ENCODE data around the gene SH3PXD2A.

SH3PXD2A gene

DNA sequence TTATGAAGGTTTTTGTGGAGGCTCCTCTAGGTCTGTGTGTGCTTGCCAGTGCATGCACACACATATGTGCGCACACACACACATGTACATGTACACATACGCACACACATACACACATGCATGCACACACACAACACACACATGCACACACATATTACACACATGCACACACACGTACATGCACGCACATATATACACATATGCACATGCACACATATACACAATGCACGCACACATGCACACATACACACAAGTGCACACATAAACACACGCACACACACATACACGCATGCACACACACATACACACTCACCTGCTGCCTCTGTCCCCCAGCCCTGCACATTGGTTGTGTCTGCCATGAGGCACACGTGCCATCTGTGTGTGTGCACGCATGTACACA, 295.6 kb downstream of the SH3PXD2A start:
- DNase-seq: no peak
- in situ Hi-C loops (cut with MboI; ENCODE audit: low pct_unique_long_range_greater_than_20kb, low sequenced_read_pairs): no loop called here

DNA sequence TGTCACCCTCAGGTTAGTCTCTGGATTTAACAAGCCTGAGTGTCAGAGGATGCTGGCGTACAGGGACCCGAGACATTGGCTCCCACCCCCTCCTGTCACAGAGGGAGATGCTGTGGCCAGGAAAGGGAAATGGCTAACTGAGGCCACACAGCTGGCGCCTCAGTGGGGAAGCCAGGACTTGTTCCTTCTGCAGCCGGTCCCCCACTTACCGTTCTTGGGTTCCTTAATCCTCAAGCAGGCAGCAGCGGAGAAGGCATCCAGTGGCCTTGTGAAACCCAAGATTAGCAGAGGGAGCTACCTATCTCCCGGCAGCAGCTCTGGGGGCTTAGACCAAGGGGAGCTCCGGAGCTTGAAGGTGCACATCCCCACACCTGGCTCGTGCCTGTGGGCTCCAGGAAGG, 296.5 kb downstream of the SH3PXD2A start:
- DNase-seq: peak; percentile 50
- in situ Hi-C loops (cut with MboI; ENCODE audit: low pct_unique_long_range_greater_than_20kb, low sequenced_read_pairs): no loop called here

DNA sequence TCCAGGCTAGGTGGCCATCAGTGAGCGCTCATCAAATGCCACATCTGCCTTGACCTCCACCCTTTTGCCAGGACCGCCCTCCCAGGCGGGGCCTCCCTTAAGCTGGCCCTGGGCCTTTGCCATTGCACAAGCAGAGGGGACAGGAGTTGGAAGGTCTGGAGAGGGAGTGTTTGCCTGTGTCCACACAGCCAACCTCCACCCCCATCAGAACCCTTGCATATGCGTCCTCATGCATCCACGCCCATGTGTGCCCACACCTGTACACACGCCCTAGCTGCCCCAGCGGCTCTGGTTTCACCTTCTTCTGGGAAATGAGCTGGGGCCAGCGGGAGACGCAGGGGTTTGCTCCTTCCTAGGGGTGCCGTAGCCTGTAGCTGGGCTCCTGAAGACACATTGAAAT, 297.9 kb downstream of the SH3PXD2A start:
- no peak for DNase-seq
- in situ Hi-C loops (cut with MboI; ENCODE audit: low pct_unique_long_range_greater_than_20kb, low sequenced_read_pairs): no loop called here

DNA sequence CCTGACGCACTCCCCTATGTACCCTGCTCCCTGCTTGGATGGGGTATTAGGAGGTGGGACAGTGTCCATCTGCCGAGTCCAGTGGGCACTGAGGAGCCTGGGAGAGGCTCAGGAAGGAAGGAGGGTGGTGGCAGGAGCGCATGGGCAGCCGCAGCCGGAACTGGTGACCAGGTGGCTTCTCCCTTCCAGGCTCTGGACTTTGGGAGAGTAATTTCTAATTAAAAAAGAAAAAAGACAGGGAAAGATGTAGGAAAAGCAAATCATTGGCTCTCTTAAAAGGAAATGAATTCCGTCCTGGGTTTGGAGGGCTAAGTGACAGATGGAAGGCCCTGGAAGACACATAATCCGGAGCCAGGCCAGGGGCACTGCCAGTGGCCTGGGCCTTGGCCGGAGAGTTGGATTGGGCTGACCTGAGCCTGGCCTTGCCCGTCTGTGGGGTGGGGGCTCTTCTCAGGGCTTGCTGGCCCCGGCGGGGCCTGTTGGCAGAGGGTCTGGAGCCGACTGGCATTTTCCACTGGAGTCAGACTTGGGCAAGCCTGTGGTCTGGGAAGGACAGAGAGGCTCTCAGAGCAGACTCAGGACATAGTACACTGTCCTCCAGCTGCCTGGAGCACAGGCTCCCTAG, 298.9 kb downstream of the SH3PXD2A start:
- in situ Hi-C loops (cut with MboI; ENCODE audit: low pct_unique_long_range_greater_than_20kb, low sequenced_read_pairs): no loop called here
- DNase-seq: no peak

DNA sequence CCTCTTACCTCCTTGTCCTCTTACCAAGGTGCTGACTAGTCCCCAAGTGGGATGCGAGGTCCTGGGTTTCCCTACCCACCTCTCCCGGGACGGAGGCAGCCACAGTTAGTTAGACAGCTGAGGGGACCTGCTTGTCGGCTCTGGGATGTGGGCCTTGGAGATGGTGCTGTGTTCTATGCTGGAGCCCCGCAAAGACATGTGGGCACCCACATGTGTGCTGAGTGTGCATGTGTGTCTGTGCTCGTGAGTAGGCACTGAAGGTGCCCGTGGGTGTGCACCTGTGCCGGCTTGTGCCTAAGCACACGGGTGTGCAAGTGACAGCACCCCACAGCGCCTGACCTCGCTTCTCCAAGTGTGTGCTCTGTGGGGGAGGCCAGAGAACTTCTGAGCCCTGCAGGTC, 299.7 kb downstream of the SH3PXD2A start:
- in situ Hi-C loops (cut with MboI; ENCODE audit: low pct_unique_long_range_greater_than_20kb, low sequenced_read_pairs): no loop called here
- no peak for DNase-seq

DNA sequence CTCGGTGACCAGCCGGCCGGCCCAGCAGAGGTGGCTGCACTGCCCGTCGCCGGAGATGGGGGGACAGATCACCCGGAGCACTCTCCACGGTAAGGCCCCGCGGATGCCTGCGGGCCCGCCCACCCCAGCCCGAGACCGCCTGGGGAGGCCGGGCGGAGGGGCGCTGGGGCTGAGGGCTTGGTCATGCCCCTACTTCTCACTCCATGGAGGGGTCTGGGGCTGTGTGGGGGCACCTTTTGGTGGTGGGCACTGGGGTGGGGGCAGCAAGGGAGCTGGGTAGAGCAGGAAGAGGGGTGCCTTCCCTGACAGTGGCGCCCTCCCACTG, 300.1 kb downstream of the SH3PXD2A start:
- no peak for DNase-seq

DNA sequence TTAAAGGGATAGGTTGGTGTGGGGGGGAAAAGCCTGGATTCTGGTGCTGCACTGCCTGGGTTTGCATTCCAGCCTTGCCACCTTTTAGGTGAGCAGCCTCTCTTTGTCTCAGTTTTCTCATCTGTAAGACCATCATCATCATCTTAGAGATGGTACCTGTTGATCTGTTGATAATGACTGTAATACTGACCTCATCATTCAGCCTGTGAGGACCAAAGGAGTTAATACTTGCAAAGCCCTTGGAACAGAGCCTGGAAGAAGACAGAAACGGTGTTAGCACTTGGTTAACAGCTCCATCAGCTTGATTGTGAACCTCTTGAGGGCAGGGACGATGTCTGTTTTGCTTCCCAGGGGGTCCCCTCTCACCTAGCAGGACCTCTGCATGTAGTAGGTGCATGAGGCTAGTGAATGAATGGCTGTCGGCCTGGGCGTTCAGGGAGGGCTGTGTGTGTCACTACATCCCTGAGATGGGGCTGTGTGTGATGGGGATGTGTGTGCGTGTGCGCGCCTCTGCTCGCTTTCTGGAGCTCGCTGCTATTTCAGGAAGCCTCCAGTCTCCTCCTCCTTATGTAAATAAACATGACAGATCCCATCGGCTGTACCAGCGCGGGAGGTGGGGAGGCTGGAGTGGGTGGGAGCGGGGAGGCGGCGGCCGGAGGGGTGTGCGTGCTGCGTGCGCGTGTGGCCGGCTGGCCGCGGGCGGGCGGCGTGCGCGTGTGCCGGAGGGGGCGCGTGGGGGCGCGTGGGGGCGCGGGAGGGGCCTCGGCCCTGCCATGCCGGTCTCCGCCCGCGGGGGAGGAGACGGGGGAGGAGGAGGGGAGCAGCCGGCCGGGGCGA, 300.7 kb downstream of the SH3PXD2A start:
- in situ Hi-C loops (cut with MboI; ENCODE audit: low pct_unique_long_range_greater_than_20kb, low sequenced_read_pairs): no loop called here
- DNase-seq: peak; percentile 51

More for the DNA sequence above, 300.1 kb downstream of the SH3PXD2A start:
- in situ Hi-C loops (cut with MboI; ENCODE audit: low pct_unique_long_range_greater_than_20kb, low sequenced_read_pairs): no loop called here

DNA sequence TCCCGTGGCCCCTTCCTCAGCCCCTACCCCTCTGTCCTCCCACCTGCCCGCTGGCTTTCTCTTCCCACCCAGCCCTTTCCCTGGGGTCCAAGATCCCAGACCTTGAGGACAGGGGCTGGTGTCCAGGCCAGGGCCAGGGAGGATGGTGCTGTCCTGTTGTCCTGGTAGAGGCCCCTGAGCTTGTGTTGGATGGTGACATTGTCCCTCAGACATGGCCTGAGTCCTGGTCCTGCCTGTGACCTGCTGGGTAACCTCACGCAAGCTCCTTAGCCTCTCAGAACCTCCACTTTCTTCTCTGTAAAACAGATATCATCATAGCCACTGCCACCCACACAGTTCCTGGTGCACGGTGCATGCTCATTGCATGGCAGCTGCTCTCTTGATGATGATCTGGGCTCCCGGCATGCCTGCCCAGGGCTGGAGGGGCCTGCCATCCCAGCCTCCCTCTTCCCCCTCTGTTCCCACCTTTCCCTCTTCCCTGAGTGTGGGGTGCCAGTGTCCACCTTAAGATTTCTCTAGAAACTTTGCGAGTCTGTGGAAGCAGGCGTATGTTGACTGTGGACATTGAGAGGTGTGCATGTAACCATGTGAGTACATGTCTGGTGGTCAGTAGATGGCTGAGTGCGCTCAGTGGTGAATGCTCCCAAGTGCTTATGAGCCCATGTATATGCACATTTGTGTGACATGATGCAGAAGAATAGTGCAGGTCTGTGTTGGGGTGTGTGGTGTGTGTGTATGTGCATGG, 301.5 kb downstream of the SH3PXD2A start:
- in situ Hi-C loops (cut with MboI; ENCODE audit: low pct_unique_long_range_greater_than_20kb, low sequenced_read_pairs): no loop called here

DNA sequence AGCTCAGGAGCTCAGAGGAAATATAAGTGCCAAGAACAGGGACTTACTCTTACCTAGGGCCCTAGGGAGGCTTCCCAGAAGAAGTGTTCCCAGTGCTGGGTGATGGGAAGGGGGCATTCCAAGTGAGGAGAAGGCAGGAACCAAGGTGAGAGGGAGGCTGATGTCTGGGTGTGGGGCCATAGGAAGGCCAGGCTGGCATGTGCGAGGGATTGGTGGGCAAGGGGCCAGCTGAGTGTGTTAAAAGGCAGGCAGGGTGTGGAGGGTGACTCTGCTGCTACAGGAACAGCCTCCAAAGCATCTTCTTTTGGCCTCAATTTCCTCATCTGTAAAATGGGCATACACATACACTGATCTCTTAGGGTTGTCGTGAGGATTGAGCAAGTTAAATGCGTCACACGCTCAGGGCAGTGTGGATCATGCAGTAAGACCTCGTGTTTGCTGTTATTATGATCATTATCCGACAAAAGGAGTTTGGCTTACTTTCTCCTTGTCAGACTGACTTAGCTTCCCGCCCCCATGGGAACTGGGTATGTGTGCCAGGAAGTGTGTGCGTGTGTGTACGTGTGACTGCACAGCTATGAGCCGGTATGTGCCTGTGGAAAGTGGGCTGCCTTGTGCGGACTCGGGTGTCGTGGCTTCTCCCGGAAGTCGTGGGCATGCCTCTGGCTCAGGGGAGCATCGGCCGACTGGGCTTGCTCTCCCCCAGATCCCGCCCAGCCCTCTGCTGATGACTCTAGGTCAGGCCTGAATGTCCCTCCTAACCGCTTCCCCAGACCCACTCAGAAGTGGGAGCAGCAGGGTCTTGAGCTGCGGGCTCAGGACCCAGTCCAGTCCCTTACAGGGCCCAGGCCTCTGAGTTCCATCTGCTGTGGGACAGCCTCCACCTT, 302.3 kb downstream of the SH3PXD2A start:
- in situ Hi-C loops (cut with MboI; ENCODE audit: low pct_unique_long_range_greater_than_20kb, low sequenced_read_pairs): no loop called here

More for the DNA sequence above, 301.5 kb downstream of the SH3PXD2A start:
- no peak for DNase-seq

DNA sequence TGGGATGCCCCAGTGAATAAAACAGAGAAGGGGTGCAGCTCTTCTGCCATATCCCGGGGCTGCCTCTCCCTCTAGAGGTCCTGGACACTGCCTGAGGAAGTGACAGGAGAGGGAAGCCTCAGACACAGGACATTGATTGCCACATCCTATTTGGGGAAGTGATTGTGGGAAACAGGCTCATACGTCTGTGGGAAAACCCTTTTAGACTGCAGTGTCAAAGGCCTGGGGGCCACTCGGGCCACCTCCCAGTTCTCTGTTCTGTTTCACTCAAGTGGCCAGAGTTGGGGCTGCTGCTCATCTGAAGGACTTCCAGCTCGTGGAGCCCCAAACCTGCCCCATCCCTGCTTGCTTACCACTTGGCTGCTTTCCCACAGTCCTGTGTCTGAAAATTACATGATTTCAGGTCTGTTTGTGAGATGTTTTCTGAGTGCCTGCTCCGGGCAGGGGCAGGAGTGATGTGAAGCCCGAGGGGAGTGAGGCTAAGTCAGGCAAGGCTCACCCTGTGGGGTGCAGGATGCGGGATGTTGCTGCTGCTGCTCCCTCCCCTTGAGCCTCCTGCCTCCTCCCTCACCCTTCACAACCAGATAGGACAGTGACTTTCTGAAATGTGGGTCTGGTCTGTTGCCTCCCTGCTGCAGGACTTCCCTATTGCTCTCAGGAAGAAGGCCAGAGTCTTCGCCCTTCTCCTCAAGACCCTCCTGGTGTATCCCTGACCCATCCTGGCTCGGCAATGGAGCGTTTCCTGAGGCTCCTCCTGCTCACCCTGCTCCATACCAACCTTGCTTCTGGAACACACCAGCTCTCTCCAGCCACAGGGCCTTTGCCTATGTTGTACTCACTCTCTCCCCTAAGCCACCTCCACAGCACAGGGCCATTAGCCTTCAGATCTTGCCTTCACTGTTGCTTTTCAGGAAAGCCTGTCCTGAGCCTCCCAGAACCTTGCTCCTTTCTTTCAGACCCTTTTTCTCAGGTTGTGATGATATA, 303.5 kb downstream of the SH3PXD2A start:
- in situ Hi-C loops (cut with MboI; ENCODE audit: low pct_unique_long_range_greater_than_20kb, low sequenced_read_pairs): no loop called here
- peak; percentile 30 for DNase-seq

More for the DNA sequence above, 302.3 kb downstream of the SH3PXD2A start:
- no peak for DNase-seq

DNA sequence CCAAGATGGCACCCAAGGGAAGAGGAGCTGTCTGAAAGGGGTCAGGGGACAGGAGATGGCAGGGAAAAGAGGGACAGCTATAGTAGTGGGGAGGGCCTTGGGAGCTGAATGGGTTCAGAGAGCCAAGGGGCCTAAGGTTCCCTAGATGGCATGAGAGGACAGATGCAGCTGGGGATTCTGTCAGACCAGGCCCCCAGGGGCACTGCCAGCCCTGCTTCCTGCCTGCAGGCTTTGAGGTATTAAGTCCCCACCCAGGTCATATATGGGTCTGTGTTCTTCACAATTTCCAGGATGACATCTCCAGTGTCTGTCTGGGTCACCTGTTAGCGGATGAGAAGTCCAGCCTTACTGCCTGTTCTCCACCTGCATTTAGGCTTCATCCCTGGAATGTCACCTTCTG, 305.1 kb downstream of the SH3PXD2A start:
- in situ Hi-C loops (cut with MboI; ENCODE audit: low pct_unique_long_range_greater_than_20kb, low sequenced_read_pairs): no loop called here
- DNase-seq: no peak

DNA sequence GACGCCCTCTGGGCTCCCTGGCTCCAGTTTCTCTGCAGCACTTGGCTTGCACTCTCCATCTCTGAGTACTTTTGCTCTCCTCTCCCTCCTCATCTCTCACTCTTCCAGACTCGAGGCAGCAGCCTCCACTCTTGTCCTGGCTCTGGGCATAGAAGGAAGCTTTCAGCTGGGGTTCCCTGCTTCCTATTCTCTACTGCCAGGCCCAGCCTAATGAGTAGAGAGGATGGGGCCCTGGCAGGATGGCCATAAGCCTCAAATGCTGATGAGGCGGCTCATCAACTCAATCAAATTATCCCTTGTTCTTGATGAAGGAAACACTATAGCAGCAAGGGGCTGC, 306.1 kb downstream of the SH3PXD2A start:
- in situ Hi-C loops (cut with MboI; ENCODE audit: low pct_unique_long_range_greater_than_20kb, low sequenced_read_pairs): no loop called here
- DNase-seq: no peak

DNA sequence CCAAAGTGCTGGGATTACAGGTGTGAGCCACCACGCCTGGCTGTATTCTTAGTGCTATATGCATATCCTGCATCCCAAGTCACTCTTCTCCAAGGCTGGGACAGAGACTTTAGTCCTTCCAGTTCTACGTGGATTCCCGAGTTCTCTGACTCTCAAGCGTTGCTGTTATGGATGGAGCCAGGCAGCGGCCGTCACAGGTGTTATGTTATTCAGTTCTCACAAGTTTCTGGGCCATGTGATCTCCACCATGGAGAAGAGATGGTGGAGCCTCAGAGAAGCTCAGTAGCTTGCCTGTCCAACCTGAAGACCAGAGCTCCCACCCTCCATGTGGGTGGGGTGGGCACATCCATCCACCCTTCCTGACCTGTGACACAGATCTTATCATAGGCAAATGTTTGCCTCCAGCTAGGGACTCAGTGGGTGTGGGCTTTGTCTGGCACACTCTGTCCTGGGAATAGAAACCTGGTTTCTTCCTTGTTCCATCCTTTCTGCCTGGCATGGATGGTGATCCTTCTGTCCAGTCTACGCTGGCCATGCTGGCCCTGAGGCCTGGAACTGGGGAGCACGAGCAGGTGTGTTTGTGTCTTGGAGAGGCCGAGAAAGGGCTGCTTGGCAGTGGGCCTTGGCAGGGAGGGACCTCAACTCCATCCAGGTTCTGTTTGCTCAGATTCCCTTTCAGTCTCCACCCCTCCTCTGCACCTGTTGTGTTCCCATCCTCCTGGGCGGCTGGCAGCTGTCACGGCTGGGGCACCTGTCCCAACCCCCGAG, 306.6 kb downstream of the SH3PXD2A start:
- in situ Hi-C loops (cut with MboI; ENCODE audit: low pct_unique_long_range_greater_than_20kb, low sequenced_read_pairs): no loop called here
- DNase-seq: no peak

DNA sequence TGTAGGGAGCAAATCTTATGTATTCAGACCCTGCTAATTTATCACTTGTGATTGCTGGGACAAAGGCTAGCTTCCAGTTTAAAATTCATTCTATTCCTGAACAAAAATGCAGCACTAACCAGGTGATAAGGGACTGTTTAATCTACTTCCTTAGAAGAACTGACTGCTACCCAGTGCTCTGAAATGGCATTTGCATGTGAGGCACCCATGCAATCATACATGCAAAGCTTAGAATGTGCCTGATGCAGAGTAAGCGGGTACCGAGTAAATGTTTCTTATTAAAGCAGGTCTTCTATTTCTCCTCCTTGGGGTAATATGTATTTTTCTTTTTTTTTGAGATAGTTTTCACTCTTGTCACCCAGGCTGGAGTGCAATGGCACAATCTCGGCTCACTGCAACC, 307.4 kb downstream of the SH3PXD2A start:
- in situ Hi-C loops (cut with MboI; ENCODE audit: low pct_unique_long_range_greater_than_20kb, low sequenced_read_pairs): no loop called here

DNA sequence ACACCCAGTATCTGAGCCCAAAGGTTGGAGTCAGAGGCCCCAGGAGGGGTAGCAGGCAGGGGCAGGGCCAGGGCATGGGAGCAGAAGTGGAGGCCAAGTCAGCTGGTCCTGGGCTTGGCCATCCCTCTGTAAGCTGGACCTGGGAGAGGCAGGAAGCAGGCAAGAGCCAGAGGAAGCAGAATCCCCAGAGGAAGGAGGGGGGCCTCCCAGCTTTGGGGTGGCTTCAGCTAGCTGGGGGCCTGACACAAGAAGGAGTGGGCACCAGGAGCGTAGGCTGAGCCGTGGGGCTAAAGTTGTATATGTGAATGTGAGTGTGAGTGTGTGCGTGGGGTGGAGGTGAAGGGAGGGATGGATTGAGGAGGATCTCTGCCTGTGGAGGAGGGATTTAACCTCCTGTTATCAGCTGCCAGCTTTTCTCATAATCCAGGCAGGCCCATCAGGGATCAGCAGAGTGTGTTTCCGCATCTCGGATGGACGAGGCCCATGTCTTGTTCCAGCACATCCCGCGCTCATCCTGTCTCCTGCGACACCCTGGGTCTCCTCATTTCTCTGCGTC, 307.9 kb downstream of the SH3PXD2A start:
- in situ Hi-C loops (cut with MboI; ENCODE audit: low pct_unique_long_range_greater_than_20kb, low sequenced_read_pairs): no loop called here

More for the DNA sequence above, 307.4 kb downstream of the SH3PXD2A start:
- no peak for DNase-seq

DNA sequence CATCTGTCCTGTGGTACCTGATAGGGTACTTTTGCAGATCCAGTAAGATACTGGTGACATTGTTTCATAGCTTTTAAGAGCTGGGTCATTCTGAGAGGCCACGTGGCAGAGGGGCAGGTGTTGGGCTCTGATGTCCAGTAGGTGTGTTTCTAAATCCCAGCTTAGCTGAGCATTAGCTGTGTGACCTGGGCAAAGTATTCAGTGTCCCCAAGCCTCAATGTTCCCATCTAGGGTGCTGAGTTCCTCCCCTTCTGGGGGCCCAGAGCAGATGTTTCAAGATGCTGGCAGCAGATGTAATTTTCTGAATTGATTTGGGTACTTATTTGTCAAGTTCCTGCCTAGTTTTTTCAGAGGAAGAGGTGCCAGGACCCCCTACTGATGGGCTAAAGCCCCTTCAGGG, 309.0 kb downstream of the SH3PXD2A start:
- no peak for DNase-seq
- in situ Hi-C loops (cut with MboI; ENCODE audit: low pct_unique_long_range_greater_than_20kb, low sequenced_read_pairs): no loop called here

More for the DNA sequence above, 307.9 kb downstream of the SH3PXD2A start:
- DNase-seq: no peak

DNA sequence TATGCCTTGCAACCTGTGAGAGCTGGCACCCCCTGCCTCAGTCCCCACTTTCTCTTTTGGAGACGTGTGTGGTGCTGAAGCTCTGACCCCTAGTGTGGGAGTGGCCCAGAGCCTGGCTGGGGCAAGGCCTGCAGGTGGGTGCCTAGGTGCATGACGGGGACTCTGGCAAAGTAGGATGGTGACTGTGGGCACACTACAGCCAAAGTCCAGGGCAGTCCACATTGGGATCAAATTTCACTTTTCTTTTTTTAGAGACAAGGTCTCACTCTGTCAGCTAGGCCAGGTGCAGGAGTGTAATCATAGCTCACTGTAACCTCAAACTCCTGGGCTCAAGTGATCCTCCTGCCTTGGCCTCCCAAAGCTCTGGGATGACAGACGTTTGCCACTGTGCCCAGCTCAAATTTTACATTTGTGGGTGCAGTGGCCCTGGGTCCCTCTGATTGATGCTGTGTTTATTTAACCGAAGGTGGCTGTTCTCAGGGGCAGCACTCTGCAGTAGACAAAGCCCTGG, 309.6 kb downstream of the SH3PXD2A start:
- in situ Hi-C loops (cut with MboI; ENCODE audit: low pct_unique_long_range_greater_than_20kb, low sequenced_read_pairs): no loop called here
- no peak for DNase-seq

Measured in KBM-7 (cell line).